AG09319 (cell line): Measurements from ENCODE around the gene INPP5F.

Experiments
- DNase-seq: peaks from one replicate; pipeline ENCODE4 v3.0.0-alpha.2; 2010; ENCODE audit warnings: low read depth; ENCODE audit errors: extremely low read depth
- TF ChIP-seq, protein P1 (sequence below): IDR thresholded peaks from 2 replicates; pipeline ENCODE4 v1.5.1; 2011; ENCODE audit warnings: low read depth, mild to moderate bottlenecking, inconsistent platforms, low read length, moderate library complexity

The INPP5F gene

DNA sequence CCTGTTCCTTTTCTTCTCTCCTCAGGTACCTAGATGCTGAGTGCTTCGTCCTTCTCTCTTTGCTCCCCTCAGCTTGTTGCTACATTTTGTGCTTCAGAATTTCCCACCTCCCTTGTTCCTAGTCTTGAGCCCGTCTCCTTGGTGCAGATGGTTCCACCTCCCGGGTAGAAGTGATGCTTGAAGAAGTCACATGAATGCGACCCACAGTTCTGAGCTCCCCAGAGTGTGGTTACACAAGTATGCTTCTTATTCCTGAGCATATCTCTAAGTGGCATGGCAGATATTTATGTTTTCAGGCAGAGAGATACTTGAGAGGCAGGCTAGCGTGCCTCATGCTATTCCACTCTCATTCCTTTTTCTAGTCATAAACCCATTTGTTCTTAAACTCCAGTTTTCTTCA, 34.0 kb downstream of the INPP5F start:
- DNase-seq, result no peak
- TF ChIP-seq, protein P1, sequence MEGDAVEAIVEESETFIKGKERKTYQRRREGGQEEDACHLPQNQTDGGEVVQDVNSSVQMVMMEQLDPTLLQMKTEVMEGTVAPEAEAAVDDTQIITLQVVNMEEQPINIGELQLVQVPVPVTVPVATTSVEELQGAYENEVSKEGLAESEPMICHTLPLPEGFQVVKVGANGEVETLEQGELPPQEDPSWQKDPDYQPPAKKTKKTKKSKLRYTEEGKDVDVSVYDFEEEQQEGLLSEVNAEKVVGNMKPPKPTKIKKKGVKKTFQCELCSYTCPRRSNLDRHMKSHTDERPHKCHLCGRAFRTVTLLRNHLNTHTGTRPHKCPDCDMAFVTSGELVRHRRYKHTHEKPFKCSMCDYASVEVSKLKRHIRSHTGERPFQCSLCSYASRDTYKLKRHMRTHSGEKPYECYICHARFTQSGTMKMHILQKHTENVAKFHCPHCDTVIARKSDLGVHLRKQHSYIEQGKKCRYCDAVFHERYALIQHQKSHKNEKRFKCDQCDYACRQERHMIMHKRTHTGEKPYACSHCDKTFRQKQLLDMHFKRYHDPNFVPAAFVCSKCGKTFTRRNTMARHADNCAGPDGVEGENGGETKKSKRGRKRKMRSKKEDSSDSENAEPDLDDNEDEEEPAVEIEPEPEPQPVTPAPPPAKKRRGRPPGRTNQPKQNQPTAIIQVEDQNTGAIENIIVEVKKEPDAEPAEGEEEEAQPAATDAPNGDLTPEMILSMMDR, result no peak

DNA sequence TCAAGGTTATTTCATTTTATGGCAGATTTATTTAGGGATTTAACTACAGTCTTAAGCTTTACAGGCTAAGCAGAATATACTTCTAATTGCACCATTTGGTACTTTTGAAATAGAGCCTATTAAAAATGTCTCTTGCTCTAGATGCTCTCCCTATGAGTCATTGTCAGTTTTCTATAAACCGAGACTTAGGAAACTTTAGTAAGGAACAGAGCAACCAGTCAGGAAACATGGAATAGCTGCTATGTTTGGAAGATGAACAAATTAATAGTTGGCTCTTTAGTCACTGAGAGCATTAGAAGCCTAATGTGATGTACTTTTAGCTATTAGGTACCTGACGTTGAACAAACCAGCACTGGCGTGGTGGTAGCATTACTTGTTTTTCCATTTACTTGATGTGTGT, 35.3 kb downstream of the INPP5F start:
- DNase-seq, result peak; percentile 31
- TF ChIP-seq, protein P1, result no peak

DNA sequence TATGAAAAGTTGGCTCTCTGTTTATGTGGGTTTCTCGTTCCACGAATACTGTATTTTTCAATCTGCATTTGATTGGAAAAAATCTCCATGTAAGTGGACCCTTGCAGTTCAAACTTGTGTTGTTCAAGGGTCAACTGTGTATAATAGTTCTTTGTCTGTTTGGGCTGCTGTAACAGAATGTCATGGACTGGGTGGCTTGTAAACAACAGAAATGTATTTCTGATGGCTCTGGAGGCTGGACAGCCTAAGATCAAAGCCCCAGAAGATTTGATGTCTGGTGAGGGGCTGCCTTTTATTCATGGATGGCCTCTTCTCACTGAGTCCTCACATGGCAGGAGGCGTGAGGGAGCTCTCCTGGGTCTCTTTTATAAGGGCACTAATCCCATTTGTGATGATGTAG, 36.2 kb downstream of the INPP5F start:
- TF ChIP-seq, protein P1, result no peak
- DNase-seq, result no peak

DNA sequence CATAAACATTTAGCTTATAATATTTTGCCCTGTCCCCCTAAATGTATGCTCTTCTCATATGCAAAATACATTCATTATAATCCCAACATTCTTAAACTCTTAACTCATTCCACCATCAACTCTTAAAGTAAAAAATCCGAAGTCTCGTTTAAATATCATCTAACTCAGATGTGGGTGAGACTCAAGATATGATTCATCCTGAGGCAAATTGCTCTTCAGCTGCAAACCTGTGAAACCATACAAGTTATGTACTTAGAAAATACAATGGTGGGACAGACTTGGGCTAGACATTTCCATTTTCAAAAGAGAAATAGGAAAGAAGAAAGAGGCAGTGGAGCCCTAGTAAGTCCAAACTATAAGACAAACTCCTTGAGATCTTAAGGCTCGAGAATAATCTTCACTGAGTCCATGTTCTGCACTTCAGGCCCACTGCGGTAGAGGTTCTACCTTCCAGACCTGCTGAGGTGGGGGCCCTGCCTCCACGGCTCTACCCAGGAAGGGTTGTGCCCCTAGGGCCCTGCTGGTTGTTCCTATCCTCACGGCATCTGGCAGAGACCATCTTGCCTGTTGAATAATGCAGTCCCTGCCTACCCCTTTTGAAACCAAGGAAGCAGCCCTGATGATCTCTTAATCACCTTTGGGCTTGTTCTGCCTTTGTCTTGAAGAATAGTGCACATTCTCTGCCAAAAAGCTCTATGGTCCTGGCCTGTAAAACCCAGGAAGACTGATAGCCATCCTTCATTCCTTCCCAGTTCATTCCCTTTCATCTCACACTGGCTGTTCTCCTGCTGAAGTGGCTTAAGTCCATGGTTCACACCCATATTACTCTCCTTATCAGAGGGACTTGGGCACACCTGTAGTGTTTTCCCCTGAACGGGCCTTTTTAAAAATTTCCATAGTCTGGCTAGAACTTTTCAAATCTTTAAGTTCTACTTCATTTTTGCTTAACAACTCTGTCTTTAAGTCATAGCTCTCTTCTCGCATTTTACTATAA, 37.3 kb downstream of the INPP5F start:
- no peak for DNase-seq
- TF ChIP-seq, protein P1, result no peak

DNA sequence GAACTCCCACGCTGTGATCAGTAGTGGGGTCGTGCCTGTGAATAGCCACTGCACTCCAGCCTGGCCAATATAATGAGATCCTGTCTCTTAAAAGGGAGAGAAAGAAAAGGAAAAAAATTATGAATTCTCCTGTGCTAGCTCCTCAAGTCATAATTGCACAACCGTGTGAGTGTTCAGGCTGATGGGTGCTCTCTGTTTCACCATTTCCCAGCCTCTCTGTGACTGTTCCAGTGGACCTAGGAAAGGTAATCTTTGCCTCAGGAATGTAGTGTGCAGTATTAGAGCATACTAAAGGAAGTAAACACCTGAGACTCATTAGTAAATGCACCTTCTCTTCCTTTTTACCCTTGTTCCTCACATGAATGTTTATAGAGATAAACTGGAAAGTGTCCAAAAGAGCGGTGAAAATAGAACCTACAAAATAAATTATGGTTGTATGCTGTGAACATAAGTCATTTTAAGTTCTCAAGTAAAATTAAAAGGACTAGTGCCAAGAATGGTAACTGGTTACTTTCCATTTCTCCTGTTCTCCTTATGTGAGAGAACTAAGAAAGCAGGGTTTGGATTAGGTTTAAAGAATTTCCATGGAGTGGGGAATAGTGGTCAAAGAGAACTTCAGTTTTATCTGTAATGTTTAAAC, 42.7 kb downstream of the INPP5F start:
- TF ChIP-seq, protein P1, result no peak
- DNase-seq, result no peak

DNA sequence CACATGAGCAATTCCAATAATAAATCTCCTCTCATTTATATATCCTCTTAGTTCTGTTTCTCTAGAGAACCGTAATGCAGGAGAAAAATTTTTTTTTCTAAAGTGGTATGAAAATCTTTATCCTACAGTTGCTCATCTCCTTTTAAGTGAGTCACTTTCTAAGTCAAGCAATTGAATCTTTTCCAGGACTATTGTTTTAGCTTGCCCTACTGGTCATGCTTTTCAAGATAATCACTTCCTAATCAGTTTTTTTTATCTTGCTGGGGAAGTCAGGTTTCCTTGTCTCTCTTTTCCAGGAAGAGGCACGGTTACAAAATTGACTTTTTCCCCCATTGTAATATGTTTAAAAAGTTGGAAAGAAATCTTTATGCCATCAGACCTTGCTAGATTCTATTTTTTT, 44.0 kb downstream of the INPP5F start:
- DNase-seq, result no peak
- TF ChIP-seq, protein P1, result no peak

DNA sequence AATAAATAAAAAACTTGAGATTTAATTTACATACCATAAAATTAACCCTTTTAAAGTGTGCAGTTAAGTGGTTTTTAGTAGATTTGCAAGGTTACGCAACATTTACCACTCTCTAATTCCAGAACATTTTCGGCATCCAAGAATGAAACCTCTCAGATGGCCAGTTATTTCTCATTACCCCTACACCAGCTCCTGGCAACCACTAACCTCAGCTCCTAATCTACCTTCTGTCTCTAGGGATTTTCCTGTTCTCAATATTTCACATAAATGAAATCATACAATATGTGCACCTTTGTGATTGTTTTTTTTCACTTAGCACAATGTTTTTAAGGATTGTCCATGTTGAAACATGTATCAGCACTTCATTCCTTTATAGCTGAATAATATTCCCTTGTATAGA, 45.1 kb downstream of the INPP5F start:
- TF ChIP-seq, protein P1, result no peak
- DNase-seq, result no peak
